Nephron progenitor cell (in vitro differentiated cells): ENCODE measurements around the gene CHST14.
"Not testable (repeated sequence)": the region's sequence is repeated elsewhere in the genome, so short reads cannot be mapped to it uniquely, and the experiment has no call there.

Source experiments
- DNase-seq: peaks from one replicate; pipeline ENCODE4 v3.0.0; 2021
- H3K27ac Mint-ChIP-seq: 2 replicates; pipeline ENCODE4 v1.8.0; 2021; ENCODE audit warnings: mild to moderate bottlenecking, moderate library complexity, mixed read lengths
- H3K27me3 Mint-ChIP-seq: 2 replicates; pipeline ENCODE4 v1.8.0; 2021; ENCODE audit warnings: mild to moderate bottlenecking, low read depth, mixed read lengths; ENCODE audit not compliant: poor library complexity
- H3K36me3 Mint-ChIP-seq: 2 replicates; pipeline ENCODE4 v1.8.0; 2021; ENCODE audit warnings: low read depth, mixed read lengths
- H3K4me1 Mint-ChIP-seq: 2 replicates; pipeline ENCODE4 v1.8.0; 2021; ENCODE audit warnings: mixed read lengths
- H3K4me3 Mint-ChIP-seq: 2 replicates; pipeline ENCODE4 v1.8.0; 2021; ENCODE audit warnings: mild to moderate bottlenecking, moderate library complexity, mixed read lengths
- H3K9me3 Mint-ChIP-seq: 2 replicates; pipeline ENCODE4 v1.8.0; 2021; ENCODE audit warnings: mild to moderate bottlenecking, moderate library complexity, mixed read lengths
- CTCF ChIP-seq: fragments of 200-600 bp; sonication (generic); IDR thresholded peaks from 2 replicates; pipeline ENCODE4 v1.5.0; 2021; ENCODE audit warnings: antibody characterized with exemption

Gene CHST14

GRCh38 chr15:40451527-40452158, 19.1 kb upstream of the CHST14 start:
- Mint-ChIP-seq H3K4me3 (no peak overlapping the region), H3K9me3 (no peaks in the 10 kb centered on the region), H3K27ac (no peak overlapping the region), H3K36me3 (peaks cover 4% of the 10 kb centered on the region), H3K27me3 (no peaks in the 10 kb centered on the region), H3K4me1 (peaks cover 72% of the 10 kb centered on the region)
- no peak for DNase-seq
- TF ChIP-seq CTCF, result no peak

- Mint-ChIP-seq H3K9me3 (no peaks in the 10 kb centered on the region), H3K36me3 (peaks cover 4% of the 10 kb centered on the region), H3K4me3 (no peak overlapping the region), H3K27ac (peak overlapping the region; percentile 60), H3K4me1 (peaks cover 75% of the 10 kb centered on the region), H3K27me3 (no peaks in the 10 kb centered on the region)
- no peak for DNase-seq
- TF ChIP-seq CTCF, result no peak
Measured at GRCh38 chr15:40452296-40453090, 18.3 kb upstream of the CHST14 start.

GRCh38 chr15:40453941-40454340, 16.8 kb upstream of the CHST14 start:
- H3K9me3 Mint-ChIP-seq, DNase-seq, H3K36me3 Mint-ChIP-seq, H3K27me3 Mint-ChIP-seq, H3K4me3 Mint-ChIP-seq: not testable (repeated sequence)
- H3K4me1 Mint-ChIP-seq, result peaks cover 78% of the 10 kb centered on the region
- peak overlapping the region; percentile 68 for H3K27ac Mint-ChIP-seq

GRCh38 chr15:40454904-40455391, 15.8 kb upstream of the CHST14 start:
- no peak for TF ChIP-seq CTCF
- H3K9me3 Mint-ChIP-seq, result no peaks in the 10 kb centered on the region
- DNase-seq, result no peak
- H3K4me3 Mint-ChIP-seq, result no peak overlapping the region
- H3K4me1 Mint-ChIP-seq, result peaks cover 69% of the 10 kb centered on the region
- H3K36me3 Mint-ChIP-seq, result no peaks in the 10 kb centered on the region
- H3K27ac Mint-ChIP-seq, result peak overlapping the region; percentile 57
- no peaks in the 10 kb centered on the region for H3K27me3 Mint-ChIP-seq

GRCh38 chr15:40456299-40456712, 14.5 kb upstream of the CHST14 start:
- Mint-ChIP-seq H3K4me1 (peaks cover 61% of the 10 kb centered on the region), H3K9me3 (no peaks in the 10 kb centered on the region), H3K27ac (no peak overlapping the region), H3K4me3 (no peak overlapping the region), H3K27me3 (no peaks in the 10 kb centered on the region), H3K36me3 (no peaks in the 10 kb centered on the region)
- TF ChIP-seq CTCF, result no peak
- no peak for DNase-seq

- no peak for TF ChIP-seq CTCF
- Mint-ChIP-seq H3K27ac (no peak overlapping the region), H3K4me1 (peaks cover 56% of the 10 kb centered on the region), H3K9me3 (no peaks in the 10 kb centered on the region), H3K27me3 (no peaks in the 10 kb centered on the region), H3K36me3 (no peaks in the 10 kb centered on the region), H3K4me3 (no peak overlapping the region)
- no peak for DNase-seq
Measured at GRCh38 chr15:40456738-40457137, 14.0 kb upstream of the CHST14 start.
